Adrenal gland (tissue), 5 donors: ENCODE measurements around the gene OR52E8.

ENCODE experiments used
- POLR2A ChIP-seq, 2 donors: fragments of 450-650 bp; IDR thresholded peaks; one replicate each; pipeline ENCODE4 v1.6.1; 2017; ENCODE audit warnings: antibody characterized with exemption in 2 of 2, mild to moderate bottlenecking in 2 of 2, moderate library complexity in 1 of 2
- TF ChIP-seq, protein P1 (sequence below), 6 experiments: fragments of 450-650 bp in 4 of 6; fragments of 200-600 bp in 2 of 6; sonication (generic) in 1 of 6; IDR thresholded peaks; 1 replicate in 5 of 6; 2 replicates in 1 of 6; pipeline versions ENCODE4 v1.5.1 to v1.8.0; 2016 to 2021; ENCODE audit warnings: antibody characterized with exemption in 6 of 6, mild to moderate bottlenecking in 2 of 6, moderate library complexity in 1 of 6
- donor health status: DM: no; HTN: no; CAD: no.

DNA sequence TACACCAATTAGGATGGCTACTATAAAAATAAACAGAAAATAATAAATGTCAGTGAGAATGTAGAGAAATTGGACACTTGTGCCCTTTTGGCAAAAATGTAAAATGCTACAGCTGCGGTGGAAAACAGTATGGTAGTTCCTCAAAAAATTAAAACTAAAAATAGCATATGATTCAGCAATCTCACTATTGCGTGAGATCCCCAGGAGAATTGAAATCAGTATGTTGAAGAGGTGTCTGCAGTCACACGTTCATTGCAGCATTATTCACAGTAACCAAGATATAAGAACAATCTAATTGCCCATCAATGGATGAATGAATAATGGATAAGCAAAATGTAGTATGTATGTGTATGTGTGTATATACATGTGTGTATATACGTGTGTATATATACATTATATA, 42.0 kb downstream of the OR52E8 start:
- TF ChIP-seq, protein P1, sequence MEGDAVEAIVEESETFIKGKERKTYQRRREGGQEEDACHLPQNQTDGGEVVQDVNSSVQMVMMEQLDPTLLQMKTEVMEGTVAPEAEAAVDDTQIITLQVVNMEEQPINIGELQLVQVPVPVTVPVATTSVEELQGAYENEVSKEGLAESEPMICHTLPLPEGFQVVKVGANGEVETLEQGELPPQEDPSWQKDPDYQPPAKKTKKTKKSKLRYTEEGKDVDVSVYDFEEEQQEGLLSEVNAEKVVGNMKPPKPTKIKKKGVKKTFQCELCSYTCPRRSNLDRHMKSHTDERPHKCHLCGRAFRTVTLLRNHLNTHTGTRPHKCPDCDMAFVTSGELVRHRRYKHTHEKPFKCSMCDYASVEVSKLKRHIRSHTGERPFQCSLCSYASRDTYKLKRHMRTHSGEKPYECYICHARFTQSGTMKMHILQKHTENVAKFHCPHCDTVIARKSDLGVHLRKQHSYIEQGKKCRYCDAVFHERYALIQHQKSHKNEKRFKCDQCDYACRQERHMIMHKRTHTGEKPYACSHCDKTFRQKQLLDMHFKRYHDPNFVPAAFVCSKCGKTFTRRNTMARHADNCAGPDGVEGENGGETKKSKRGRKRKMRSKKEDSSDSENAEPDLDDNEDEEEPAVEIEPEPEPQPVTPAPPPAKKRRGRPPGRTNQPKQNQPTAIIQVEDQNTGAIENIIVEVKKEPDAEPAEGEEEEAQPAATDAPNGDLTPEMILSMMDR (IDR thresholded peaks at IDR 0.05): no peak
- TF ChIP-seq POLR2A (IDR thresholded peaks at IDR 0.05): no peak
